VCaP (cell line): ENCODE measurements around the gene CASS4.
"Not testable (repeated sequence)": the region's sequence is repeated elsewhere in the genome, so short reads cannot be mapped to it uniquely, and the experiment has no call there.

Experiments used
- H3K27ac ChIP-seq: fragments of 450-650 bp; 2 replicates; pipeline ENCODE4 v1.5.1; 2017
- TF ChIP-seq, protein P1 (sequence below): fragments of 450-650 bp; conservative IDR thresholded peaks from 2 replicates; pipeline ENCODE4 v1.5.1; 2017; ENCODE audit warnings: mild to moderate bottlenecking, moderate library complexity

The CASS4 gene

DNA sequence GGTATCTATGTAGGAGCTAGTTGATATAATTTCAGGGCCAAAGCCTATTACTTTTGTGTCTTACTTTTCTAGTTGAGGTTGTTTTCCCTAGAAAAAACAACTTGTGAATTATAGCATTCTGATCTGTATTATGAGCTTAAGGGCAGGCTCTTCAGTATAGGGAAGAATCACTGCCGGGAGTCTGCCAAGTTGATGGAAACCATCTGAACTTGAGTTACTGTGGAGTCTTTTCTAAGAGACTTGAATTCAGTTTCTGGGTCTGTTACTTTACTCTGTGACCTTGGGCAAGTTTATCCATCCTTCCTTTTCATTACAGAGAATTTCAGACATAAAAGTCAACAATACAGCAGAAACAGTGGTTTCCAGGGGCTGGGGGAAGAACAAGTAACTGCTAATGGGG, 2.1 kb upstream of the CASS4 start:
- no peak overlapping the region for H3K27ac ChIP-seq
- TF ChIP-seq, protein P1, sequence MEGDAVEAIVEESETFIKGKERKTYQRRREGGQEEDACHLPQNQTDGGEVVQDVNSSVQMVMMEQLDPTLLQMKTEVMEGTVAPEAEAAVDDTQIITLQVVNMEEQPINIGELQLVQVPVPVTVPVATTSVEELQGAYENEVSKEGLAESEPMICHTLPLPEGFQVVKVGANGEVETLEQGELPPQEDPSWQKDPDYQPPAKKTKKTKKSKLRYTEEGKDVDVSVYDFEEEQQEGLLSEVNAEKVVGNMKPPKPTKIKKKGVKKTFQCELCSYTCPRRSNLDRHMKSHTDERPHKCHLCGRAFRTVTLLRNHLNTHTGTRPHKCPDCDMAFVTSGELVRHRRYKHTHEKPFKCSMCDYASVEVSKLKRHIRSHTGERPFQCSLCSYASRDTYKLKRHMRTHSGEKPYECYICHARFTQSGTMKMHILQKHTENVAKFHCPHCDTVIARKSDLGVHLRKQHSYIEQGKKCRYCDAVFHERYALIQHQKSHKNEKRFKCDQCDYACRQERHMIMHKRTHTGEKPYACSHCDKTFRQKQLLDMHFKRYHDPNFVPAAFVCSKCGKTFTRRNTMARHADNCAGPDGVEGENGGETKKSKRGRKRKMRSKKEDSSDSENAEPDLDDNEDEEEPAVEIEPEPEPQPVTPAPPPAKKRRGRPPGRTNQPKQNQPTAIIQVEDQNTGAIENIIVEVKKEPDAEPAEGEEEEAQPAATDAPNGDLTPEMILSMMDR = no peak

DNA sequence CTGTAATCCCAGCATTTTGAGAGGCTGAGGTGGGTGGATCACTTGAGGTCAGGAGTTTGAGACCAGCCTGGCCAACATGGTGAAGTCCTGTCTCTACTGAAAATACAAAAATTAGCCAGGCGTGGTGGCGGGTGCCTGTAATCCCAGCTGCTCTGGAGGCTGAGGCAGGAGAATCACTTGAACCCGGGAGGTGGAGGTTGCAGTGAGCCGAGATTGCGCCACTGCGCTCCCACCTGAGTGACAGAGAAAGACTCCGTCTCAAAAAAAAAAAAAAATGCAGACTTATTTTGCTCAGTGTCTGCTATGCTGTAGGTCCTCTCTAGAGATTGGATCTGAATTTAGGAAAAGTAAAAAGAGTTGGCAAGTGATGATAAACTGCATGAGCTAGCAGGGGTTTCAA, 773 bp upstream of the CASS4 start:
- not testable (repeated sequence) for H3K27ac ChIP-seq

DNA sequence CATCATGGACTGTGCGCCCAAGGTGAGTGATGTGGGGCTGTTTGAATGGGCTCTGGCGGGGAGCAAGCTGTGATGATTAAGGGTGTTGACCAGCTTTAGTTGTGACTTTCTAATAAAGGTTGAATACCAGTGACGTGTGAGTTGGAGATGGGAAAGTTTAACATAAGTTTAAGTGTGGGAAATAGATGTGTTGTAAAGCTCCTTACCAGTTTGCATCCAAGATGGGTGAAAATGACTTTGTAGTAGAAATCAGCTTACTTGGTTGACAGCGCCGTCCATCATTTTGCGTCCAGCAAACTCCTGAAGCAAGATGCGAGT, 372 bp downstream of the CASS4 start:
- TF ChIP-seq, protein P1 = no peak
- H3K27ac ChIP-seq = no peak overlapping the region

DNA sequence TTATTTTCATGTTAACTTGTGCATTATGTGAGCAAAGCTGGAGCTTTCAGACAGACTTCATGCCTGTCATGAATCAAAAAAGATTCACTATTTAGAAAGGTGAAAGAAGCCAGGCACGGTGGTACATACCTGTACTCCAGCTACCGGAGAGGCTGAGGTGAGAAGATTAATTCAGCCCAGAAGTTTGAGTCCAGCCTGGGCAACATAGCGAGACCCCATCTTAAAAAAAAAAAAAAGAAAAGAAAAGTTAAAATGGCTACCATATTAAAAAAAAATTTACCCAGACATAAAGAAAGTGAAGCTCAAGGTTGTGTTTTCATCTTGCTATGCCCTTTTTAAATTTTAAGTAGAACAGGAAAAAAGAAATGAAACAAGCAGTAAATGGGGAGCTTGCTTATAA, 889 bp downstream of the CASS4 start:
- TF ChIP-seq, protein P1 = no peak
- no peak overlapping the region for H3K27ac ChIP-seq

DNA sequence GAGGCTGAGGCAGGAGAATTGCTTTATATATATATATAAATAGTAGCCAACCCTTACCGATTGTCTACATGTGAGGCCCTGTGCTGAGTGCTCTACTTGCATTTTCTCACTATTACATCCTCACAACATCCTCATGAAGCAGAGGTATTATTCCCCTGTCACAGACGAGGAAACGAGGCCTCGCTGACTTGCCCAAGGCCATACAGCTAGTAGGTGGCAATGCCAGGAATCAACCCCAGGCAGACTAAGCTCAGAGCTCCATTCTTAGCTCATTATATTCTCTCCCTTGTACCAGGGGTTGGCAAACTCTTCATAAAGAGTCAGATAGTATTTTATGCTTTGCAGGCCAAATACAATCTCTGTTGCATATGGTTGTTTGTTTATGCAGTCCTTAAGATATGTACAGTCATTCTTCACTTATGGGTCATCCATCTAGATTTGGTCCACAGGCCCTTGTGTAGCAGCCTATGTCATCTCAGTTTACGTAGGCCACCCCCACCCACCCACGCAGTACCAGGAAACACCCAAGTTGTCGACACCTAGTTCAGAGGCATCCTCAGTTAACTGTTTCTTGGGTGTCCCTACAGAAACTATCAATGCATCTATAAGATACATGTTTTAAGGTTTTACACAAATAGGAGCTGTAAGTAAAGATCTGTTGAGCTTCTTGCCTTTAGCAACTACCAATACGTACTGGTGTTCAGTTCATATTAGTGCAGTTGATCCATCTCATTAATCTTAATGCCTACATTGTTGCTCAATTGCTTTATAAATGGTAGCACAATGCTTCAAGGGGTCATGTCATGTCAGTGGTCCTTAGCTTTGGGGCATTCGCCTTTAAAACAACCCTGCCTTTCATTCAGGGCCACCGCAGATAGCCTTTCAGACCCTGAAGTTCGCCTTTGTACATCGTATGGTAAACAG, 3.0 kb downstream of the CASS4 start:
- TF ChIP-seq, protein P1 = no peak
- no peak overlapping the region for H3K27ac ChIP-seq

DNA sequence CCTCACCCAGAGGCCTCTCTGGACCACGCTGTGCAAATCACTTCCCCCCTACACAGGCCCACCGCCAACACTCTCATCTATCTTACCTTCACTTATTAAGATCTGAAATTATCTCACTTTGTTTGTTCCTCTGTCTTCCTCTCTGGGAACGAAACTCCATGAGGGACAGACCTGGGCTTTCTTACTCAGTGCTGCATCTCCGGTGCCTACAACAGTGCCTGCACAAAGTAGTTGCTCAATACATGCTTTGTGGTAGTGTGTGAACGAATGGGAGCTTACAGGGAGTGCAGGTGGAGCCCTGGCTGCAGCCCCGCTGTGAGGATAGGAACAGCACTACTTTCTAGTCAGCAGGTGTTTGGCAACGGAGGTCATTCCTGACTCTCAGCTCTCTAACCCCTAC, 5.3 kb downstream of the CASS4 start:
- H3K27ac ChIP-seq = no peak overlapping the region
- TF ChIP-seq, protein P1 = no peak

DNA sequence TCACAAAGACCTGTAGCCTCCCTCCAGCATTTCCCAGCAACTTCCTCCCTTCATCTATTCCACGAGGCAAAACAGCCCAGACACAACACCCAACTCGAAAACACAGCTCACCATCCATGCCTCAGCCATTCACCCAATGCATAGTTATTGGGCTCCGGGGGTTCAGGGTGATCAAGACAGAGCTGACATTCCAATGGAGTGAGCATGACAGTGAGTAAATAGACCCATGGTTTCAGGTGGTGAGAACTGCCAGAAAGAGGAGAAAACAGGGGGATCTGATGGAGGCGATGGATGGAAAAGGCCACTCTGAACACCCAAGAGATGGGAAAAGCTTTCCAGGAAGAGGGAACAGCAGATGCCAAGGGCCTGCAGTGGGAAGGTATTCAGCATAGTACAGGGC, 5.9 kb downstream of the CASS4 start:
- no peak overlapping the region; the same call in 1 of the 2 replicates for H3K27ac ChIP-seq
- TF ChIP-seq, protein P1 = no peak

DNA sequence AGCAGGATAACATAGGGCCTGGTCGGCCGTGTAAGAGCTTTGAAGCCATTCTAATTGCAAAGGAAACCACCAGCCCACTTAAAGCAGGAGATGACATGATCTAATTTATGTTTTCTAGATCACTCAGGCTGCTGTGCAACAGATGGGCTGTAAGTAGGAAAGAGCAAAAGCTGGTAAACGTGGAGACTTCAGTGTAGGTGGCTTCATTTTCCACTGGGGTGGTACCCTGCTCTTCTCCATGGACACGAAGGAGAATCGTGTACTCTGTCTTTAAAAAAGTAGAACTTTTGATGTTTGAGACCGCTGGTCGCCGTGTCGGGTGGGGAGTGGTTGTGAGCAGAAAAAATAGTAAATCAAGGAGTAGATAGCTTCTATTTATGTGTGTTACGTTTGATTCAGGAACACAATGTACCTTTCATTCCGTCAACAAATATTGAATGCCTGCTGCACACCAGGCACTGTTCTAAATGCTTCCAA, 6.4 kb downstream of the CASS4 start:
- TF ChIP-seq, protein P1 = no peak
- peak overlapping the region; percentile 45; the same call in 1 of the 2 replicates for H3K27ac ChIP-seq
